Tibial nerve (tissue), 4 donors: ENCODE data around the gene FFAR2.

Experiments
- CTCF ChIP-seq, 5 experiments: fragments of 200-600 bp in 3 of 5; fragments of 450-650 bp in 2 of 5; sonication (generic) in 3 of 5; IDR thresholded peaks; one replicate each; pipeline ENCODE4 v1.5.1; 2016 to 2019; ENCODE audit warnings: antibody characterized with exemption in 5 of 5, mild to moderate bottlenecking in 3 of 5, moderate library complexity in 2 of 5
- EP300 ChIP-seq, 2 donors: sonication (generic); formaldehyde crosslinking; IDR thresholded peaks; one replicate each; pipeline ENCODE4 v1.6.1; 2017; ENCODE audit warnings: antibody characterized with exemption in 2 of 2, mild to moderate bottlenecking in 1 of 2
- POLR2A ChIP-seq, 2 donors: fragments of 450-650 bp; IDR thresholded peaks; one replicate each; pipeline ENCODE4 v1.6.1; 2017; ENCODE audit warnings: antibody characterized with exemption in 2 of 2, mild to moderate bottlenecking in 2 of 2, moderate library complexity in 2 of 2

DNA sequence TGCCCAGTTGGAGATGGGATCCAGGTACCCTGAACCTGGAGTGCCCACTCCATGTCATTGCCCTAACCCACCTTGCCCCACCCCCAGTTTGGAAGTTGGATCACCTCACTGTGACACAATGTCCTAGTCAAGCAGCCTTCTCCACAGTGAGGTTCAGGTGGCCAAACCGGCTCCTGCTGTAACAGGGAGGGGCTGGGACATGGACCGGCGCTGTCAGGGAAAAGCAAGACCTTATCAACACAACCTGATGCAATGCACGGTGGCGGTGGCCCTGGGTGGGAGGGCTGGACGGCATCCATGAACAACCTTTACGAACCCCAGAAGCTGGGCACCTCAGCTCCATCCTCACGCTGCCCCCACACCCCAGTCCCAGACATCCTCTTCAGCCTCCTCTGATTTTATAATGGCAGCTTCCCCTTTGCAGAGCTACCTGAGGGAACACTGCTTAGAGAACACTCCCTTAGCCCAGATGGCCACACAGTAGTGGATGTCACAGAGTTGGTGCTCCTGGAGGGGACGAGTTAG is 43.8 kb downstream of the FFAR2 start:
- no peak for TF ChIP-seq CTCF (IDR thresholded peaks at IDR 0.05)
- no peak for TF ChIP-seq POLR2A (IDR thresholded peaks at IDR 0.05)
- TF ChIP-seq EP300 (IDR thresholded peaks at IDR 0.05) = no peak
